HG02981 (cell line): Measurements from ENCODE around the gene IQCE.
"Not testable (repeated sequence)": the region's sequence is repeated elsewhere in the genome, so short reads cannot be mapped to it uniquely, and the experiment has no call there.

ENCODE experiments used
- ATAC-seq: cut with Tn5 transposase; IDR thresholded peaks from one replicate; pipeline ENCODE4 v1.9.1; 2021; ENCODE audit warnings: mild to moderate bottlenecking, moderate library complexity; ENCODE audit not compliant: unreplicated experiment

IQCE gene

DNA sequence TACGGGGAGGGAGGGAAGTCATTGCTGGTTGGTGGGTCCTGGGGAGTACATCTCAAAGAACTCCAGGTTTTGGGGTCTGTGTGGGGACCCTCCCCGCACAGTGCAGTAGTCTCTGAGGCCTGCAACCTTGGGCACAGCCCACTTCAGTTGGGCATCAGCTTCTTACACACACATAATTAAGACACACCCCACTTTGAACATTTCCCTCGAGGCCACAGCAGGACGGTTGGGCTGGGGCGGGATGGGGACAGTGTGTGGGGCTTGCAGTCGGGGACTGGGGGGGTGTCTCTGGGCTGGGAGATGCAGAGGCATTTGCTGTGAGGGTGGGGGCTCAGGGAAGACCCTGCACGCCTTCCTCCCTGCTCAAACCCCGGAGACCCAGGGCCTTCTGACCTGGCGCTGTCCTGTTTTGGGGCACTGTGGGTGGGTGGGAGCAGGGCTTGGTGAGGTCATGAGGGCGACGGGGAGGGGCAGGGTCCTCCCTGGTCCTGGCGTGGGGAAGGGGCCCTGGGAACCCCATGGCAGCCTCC lies 38.0 kb upstream of the IQCE start:
- no peak for ATAC-seq

GRCh38 chr7:2521341-2521745 lies 37.4 kb upstream of the IQCE start:
- no peak for ATAC-seq

DNA sequence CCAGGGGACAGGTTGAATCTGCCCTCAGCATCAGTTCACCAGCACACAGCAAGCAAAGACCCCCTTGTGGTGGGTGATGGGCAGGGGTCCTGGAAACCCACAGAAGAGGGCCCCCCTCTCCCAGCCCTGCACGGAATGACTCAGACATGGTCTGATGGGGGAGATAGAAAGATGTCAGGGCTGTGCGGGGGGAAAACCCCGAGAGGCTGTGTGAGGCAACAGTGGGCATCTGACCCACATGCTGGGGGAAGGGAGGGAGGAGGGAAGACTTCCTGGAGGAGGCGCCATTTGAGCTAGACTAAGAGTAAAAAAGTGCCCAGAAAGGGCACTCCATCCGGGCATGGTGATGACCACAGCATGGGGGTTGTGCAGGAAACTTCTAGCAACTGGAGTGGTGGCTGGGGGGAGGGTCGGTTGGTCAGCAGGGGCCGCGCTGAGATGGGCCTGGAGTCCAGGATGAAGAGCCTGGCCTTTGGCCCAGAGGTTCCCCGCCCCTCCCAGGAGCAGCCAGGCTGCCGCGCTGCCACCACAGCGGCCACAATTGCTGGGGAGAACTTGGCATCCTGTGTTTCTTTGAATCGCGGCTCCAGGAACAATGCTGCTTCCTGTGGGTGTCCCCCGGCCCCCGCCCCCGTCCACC lies 36.7 kb upstream of the IQCE start:
- peak; percentile 23 for ATAC-seq

- no peak for ATAC-seq
These were observed 35.9 kb upstream of the IQCE start for GRCh38 chr7:2522780-2523433.

- no peak for ATAC-seq
These were observed 35.3 kb upstream of the IQCE start for GRCh38 chr7:2523461-2523936.

DNA sequence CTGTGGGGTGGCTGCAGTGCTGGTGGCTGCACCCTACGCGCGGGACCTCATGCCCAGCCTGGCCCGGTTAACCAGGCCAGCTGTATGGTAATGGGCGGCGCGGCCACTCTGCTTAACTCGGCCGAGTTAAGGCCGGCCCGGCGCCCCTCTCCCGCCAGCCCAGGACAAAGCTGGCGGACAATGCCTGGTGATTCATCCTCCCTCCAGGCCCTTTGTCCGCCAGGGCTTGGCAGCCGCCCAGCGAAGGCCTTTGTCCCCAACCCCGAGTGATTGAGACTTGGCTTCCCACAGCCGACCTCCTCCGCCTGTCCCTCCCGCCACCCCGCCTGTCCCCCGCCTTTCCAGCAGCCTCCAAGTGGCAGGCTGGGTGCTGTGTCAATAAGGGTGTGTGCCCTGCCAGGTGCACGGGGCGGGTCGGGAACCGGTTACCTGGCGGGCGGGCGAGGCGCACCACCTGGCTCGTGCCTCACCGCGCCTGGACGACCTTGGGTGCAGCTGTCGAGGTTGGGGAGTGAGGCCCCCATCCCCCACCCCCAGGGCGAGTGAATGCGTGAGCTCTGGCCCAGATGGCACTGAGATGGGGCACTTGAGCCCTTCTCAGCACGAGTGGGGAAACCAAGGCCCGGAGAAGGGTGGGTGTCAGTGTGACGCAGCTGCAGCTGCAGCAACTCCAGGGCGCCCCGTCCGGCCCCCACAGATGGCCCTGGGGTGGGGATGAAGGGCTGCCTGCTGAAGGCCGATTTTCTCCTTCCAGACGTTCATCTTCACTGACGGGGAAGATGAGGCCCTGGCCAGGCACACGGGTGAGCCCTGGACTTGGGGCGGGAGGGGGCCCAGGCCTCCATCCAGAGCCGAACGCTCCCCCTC lies 34.6 kb upstream of the IQCE start:
- no peak for ATAC-seq

GRCh38 chr7:2524808-2525657 lies 33.7 kb upstream of the IQCE start:
- no peak for ATAC-seq

GRCh38 chr7:2525658-2526630 lies 32.8 kb upstream of the IQCE start:
- no peak for ATAC-seq

GRCh38 chr7:2526659-2527504 lies 31.9 kb upstream of the IQCE start:
- ATAC-seq, result no peak

- ATAC-seq, result no peak
These were observed 31.0 kb upstream of the IQCE start for GRCh38 chr7:2527505-2528467.

DNA sequence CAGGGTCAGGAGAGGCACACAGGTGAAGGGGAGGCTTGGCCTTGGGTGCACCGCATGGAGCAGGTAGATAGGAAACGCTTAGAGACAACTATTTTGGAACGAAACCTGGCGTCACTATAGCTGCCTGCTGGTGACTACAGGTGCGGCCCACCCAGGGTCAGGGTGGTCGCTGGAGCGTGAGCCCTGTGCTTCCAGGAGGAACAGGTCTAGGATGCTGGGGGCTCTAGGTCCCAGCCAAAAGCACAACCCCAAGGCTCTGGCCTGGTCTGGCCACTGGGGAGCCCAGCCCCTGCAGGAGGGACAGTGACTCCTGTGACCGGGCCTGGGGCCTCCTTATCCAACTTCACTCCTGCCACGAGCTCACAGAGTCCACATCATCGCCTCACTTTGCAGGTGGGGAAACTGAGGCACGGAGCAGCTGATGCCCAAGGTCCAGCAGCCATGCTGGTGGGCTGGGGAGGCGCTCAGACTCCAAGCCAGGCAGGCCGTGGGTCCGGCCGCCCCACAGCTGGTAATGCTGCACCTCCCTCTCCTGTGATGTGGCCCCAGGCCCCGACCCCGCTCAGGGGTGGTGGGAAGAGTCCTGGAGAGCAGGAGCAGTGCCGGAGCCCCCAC lies 30.2 kb upstream of the IQCE start:
- no peak for ATAC-seq

DNA sequence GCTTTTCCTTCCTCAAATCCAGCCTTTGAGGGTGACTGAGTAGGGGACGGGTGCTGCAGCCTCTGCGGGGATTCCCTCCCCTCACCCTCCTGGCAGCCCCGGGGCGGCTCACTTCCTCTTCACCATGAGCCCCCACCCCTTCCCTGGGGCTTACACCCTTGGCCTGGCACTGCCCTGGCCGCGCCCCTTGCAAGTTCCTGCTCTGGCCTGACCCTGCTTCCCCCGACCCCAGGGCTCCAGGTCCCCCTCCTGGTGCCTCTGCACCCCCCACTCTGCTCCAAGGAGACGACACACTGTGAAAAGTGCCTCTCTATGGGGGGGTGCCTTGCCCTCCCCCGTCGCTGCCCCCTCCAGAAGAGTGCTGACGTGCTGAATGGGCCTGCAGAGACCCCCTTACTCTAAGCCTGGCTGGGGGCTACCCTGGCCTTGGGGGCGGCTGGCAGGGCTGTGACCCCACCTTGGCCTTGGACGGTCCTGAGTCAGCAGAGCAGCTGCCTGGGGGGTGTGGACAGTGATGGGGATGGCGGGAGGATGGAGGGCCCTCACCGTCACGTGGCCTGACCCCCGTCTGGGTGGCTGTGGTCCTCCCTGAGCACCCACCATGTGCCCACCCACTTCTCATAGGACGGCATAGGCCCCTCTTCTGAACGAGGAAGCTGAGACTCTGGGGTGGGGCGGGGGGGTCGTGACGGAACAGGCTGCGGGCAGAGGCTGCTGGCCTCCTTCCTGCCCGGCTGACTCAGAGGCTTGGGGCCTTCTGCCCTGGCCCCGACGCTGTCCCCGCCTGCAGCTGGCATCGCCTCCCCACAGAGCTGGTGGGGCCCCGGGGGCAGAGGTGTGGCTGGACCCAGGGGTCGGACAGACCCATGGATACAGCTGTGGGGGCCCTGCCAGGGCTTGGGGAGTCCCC lies 29.4 kb upstream of the IQCE start:
- peak; percentile 41 for ATAC-seq

- peak; percentile 36 for ATAC-seq
These were observed 28.4 kb upstream of the IQCE start for GRCh38 chr7:2530071-2530987.

GRCh38 chr7:2530994-2531795 lies 27.6 kb upstream of the IQCE start:
- not testable (repeated sequence) for ATAC-seq
